ENCODE measurements around the gene BHLHE41.

Gene BHLHE41

DNA sequence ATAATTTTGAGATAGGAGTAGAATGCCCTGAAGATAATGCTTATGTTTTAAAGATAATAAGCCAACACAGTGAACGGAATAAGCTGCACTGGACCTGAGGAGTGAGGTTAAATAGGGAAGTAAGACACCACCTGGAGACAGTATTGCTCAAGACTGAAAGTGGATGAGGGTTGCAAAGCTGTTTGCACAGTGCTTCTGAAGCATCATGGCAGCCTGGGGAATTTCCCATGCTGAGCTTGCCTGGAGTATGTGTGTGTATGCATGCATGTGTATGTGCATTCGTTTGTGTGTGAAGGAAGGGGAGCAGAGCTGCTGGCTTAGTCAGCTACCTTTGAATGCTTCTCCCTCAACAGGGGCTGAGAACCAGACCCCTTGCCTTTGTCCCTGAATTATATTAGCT lies 35.8 kb downstream of the BHLHE41 start:
- no peak for ATAC-seq
- no peak for TF ChIP-seq RARB (CRISPR knock-in tag; IDR thresholded peaks at IDR 0.05)
- no peak for TF ChIP-seq TCF4 (CRISPR knock-in tag; IDR thresholded peaks at IDR 0.05; ENCODE audit: borderline replicate concordance)
- TF ChIP-seq CSDC2 (CRISPR knock-in tag; IDR thresholded peaks at IDR 0.05) = no peak
- TF ChIP-seq ARNTL (CRISPR knock-in tag; IDR thresholded peaks at IDR 0.05; ENCODE audit: borderline replicate concordance, low read depth) = no peak
- TF ChIP-seq, protein P1, sequence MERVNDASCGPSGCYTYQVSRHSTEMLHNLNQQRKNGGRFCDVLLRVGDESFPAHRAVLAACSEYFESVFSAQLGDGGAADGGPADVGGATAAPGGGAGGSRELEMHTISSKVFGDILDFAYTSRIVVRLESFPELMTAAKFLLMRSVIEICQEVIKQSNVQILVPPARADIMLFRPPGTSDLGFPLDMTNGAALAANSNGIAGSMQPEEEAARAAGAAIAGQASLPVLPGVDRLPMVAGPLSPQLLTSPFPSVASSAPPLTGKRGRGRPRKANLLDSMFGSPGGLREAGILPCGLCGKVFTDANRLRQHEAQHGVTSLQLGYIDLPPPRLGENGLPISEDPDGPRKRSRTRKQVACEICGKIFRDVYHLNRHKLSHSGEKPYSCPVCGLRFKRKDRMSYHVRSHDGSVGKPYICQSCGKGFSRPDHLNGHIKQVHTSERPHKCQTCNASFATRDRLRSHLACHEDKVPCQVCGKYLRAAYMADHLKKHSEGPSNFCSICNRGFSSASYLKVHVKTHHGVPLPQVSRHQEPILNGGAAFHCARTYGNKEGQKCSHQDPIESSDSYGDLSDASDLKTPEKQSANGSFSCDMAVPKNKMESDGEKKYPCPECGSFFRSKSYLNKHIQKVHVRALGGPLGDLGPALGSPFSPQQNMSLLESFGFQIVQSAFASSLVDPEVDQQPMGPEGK (CRISPR knock-in tag; IDR thresholded peaks at IDR 0.05; ENCODE audit: borderline replicate concordance) = no peak

DNA sequence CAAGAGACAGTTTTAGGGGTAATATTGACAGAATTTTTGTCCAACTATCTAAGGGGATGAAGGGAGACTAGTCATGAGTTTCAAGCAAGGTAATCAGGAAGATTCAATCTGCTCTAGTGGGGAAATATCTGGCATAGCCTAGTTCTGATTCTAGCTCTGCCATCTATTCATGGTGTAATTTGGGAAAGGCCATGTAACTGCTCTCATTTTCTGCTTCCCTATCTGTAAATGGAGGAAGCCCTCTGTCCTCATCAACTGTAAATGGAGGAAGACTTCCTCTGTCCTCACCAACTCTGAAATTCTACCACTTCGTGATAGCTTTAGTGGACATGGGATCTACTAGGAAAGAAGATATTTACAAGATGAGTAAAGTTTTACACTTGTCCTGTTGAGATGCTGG lies 37.9 kb downstream of the BHLHE41 start:
- no peak for ATAC-seq
- TF ChIP-seq PPARA (CRISPR knock-in tag; IDR thresholded peaks at IDR 0.05; ENCODE audit: borderline replicate concordance) (no peak), TOX (CRISPR knock-in tag; IDR thresholded peaks at IDR 0.05; ENCODE audit: borderline replicate concordance) (no peak), SNAI2 (CRISPR knock-in tag; IDR thresholded peaks at IDR 0.05) (no peak), ARNTL (CRISPR knock-in tag; IDR thresholded peaks at IDR 0.05; ENCODE audit: borderline replicate concordance, low read depth) (no peak), ZFP30 (CRISPR knock-in tag; IDR thresholded peaks at IDR 0.05) (no peak), CSDC2 (CRISPR knock-in tag; IDR thresholded peaks at IDR 0.05) (no peak), RARB (CRISPR knock-in tag; IDR thresholded peaks at IDR 0.05) (no peak), ZNF565 (CRISPR knock-in tag; conservative IDR thresholded peaks at IDR 0.05; ENCODE audit: low read depth) (no peak), BACH2 (CRISPR knock-in tag; IDR thresholded peaks at IDR 0.05; ENCODE audit: borderline replicate concordance) (no peak), ZNF70 (CRISPR knock-in tag; IDR thresholded peaks at IDR 0.05) (no peak), ZFP3 (CRISPR knock-in tag; IDR thresholded peaks at IDR 0.05) (no peak), ZC3H10 (CRISPR knock-in tag; IDR thresholded peaks at IDR 0.05) (no peak), ESRRG (CRISPR knock-in tag; IDR thresholded peaks at IDR 0.05) (no peak), GLIS3 (CRISPR knock-in tag; IDR thresholded peaks at IDR 0.05) (no peak), ISL1 (CRISPR knock-in tag; IDR thresholded peaks at IDR 0.05) (no peak)
- TF ChIP-seq, protein P1 (CRISPR knock-in tag; IDR thresholded peaks at IDR 0.05; ENCODE audit: borderline replicate concordance) = no peak
- TF ChIP-seq, protein P2, sequence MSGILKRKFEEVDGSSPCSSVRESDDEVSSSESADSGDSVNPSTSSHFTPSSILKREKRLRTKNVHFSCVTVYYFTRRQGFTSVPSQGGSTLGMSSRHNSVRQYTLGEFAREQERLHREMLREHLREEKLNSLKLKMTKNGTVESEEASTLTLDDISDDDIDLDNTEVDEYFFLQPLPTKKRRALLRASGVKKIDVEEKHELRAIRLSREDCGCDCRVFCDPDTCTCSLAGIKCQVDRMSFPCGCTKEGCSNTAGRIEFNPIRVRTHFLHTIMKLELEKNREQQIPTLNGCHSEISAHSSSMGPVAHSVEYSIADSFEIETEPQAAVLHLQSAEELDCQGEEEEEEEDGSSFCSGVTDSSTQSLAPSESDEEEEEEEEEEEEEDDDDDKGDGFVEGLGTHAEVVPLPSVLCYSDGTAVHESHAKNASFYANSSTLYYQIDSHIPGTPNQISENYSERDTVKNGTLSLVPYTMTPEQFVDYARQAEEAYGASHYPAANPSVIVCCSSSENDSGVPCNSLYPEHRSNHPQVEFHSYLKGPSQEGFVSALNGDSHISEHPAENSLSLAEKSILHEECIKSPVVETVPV (CRISPR knock-in tag; IDR thresholded peaks at IDR 0.05) = no peak
- TF ChIP-seq, protein P3, sequence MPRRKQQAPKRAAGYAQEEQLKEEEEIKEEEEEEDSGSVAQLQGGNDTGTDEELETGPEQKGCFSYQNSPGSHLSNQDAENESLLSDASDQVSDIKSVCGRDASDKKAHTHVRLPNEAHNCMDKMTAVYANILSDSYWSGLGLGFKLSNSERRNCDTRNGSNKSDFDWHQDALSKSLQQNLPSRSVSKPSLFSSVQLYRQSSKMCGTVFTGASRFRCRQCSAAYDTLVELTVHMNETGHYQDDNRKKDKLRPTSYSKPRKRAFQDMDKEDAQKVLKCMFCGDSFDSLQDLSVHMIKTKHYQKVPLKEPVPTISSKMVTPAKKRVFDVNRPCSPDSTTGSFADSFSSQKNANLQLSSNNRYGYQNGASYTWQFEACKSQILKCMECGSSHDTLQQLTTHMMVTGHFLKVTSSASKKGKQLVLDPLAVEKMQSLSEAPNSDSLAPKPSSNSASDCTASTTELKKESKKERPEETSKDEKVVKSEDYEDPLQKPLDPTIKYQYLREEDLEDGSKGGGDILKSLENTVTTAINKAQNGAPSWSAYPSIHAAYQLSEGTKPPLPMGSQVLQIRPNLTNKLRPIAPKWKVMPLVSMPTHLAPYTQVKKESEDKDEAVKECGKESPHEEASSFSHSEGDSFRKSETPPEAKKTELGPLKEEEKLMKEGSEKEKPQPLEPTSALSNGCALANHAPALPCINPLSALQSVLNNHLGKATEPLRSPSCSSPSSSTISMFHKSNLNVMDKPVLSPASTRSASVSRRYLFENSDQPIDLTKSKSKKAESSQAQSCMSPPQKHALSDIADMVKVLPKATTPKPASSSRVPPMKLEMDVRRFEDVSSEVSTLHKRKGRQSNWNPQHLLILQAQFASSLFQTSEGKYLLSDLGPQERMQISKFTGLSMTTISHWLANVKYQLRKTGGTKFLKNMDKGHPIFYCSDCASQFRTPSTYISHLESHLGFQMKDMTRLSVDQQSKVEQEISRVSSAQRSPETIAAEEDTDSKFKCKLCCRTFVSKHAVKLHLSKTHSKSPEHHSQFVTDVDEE (CRISPR knock-in tag; IDR thresholded peaks at IDR 0.05) = no peak
- TF ChIP-seq, protein P4, sequence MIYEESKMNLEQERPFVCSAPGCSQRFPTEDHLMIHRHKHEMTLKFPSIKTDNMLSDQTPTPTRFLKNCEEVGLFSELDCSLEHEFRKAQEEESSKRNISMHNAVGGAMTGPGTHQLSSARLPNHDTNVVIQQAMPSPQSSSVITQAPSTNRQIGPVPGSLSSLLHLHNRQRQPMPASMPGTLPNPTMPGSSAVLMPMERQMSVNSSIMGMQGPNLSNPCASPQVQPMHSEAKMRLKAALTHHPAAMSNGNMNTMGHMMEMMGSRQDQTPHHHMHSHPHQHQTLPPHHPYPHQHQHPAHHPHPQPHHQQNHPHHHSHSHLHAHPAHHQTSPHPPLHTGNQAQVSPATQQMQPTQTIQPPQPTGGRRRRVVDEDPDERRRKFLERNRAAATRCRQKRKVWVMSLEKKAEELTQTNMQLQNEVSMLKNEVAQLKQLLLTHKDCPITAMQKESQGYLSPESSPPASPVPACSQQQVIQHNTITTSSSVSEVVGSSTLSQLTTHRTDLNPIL (CRISPR knock-in tag; IDR thresholded peaks at IDR 0.05; ENCODE audit: low read depth) = no peak
- TF ChIP-seq, protein P5, sequence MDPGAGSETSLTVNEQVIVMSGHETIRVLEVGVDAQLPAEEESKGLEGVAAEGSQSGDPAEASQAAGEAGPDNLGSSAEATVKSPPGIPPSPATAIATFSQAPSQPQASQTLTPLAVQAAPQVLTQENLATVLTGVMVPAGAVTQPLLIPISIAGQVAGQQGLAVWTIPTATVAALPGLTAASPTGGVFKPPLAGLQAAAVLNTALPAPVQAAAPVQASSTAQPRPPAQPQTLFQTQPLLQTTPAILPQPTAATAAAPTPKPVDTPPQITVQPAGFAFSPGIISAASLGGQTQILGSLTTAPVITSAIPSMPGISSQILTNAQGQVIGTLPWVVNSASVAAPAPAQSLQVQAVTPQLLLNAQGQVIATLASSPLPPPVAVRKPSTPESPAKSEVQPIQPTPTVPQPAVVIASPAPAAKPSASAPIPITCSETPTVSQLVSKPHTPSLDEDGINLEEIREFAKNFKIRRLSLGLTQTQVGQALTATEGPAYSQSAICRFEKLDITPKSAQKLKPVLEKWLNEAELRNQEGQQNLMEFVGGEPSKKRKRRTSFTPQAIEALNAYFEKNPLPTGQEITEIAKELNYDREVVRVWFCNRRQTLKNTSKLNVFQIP (CRISPR knock-in tag; IDR thresholded peaks at IDR 0.05; ENCODE audit: borderline replicate concordance, low read depth) = no peak

Data from SK-N-SH treated with all-trans-retinoic acid at 6 μM for 48 hours (cell line).